A673 (cell line): Measurements from ENCODE around the gene DNAJA4.
A peak's percentile ranks its signal among the peaks of the same experiment; 100 is the strongest.

Experiments used
- EZH2 ChIP-seq: fragments of 200-600 bp; sonication (generic); IDR thresholded peaks from 2 replicates; pipeline ENCODE4 v1.6.1; 2017; ENCODE audit warnings: borderline replicate concordance, low read depth, mild to moderate bottlenecking, mixed read lengths, antibody characterized with exemption, low read length; ENCODE audit not compliant: poor library complexity, severe bottlenecking
- TF ChIP-seq, protein P1 (sequence below): fragments of 300-800, 200-600 bp; sonication (generic); conservative IDR thresholded peaks from 2 replicates; pipeline ENCODE4 v1.5.1; 2017; ENCODE audit warnings: low read depth, mild to moderate bottlenecking, antibody characterized with exemption, low read length, moderate library complexity, mixed read lengths

DNA sequence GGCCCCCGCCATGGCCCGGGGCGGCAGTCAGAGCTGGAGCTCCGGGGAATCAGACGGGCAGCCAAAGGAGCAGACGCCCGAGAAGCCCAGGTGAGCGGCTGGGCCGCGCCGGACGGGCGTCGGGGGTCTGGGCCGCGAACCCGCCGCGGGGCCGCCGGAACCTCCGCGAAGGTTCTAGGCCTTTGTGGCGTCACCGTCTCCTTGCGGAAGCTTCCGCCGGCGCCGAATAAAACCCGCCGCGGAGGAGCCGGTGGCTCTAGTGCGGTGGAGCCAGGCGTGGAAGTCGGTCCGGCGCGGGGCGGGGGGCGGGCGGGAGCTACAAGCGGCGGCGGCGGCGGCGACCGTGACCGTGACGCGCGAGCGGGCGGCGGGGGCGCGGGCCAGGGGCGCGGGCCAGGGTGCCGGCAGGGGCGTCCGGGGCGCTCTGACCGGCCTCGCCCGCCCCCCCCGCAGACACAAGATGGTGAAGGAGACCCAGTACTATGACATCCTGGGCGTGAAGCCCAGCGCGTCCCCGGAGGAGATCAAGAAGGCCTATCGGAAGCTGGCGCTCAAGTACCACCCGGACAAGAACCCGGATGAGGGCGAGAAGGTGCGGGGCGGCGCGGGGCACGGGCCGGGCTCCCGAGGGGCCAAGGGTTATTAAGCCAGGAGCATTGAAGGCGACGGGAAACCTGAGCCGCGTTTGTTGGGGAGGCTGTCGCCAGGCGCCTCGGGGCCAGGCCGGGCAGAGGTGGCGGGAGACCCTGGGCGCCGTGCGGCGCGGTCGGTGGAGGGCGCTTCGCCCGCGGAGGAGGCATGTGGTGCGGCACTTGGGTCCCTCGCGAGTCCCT is at the start of gene DNAJA4:
- TF ChIP-seq, protein P1, sequence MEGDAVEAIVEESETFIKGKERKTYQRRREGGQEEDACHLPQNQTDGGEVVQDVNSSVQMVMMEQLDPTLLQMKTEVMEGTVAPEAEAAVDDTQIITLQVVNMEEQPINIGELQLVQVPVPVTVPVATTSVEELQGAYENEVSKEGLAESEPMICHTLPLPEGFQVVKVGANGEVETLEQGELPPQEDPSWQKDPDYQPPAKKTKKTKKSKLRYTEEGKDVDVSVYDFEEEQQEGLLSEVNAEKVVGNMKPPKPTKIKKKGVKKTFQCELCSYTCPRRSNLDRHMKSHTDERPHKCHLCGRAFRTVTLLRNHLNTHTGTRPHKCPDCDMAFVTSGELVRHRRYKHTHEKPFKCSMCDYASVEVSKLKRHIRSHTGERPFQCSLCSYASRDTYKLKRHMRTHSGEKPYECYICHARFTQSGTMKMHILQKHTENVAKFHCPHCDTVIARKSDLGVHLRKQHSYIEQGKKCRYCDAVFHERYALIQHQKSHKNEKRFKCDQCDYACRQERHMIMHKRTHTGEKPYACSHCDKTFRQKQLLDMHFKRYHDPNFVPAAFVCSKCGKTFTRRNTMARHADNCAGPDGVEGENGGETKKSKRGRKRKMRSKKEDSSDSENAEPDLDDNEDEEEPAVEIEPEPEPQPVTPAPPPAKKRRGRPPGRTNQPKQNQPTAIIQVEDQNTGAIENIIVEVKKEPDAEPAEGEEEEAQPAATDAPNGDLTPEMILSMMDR = peak; percentile 48
- TF ChIP-seq EZH2 = no peak
